Mesenteric fat pad (tissue), 1 donor: ENCODE results near the gene GRIP2. TPM values are rescaled to one million over a fixed set of nuclear protein-coding genes. Genes with fewer than 3 reads are reported as not detected.

Experiments used
- DNase-seq: peaks from one replicate; pipeline ENCODE4 v3.0.0-alpha.2; 2020; ENCODE audit warnings: low spot score
- long read RNA-seq: library from polyadenylated mRNA; unstranded; transcript quantifications from one replicate; pipeline ENCODE4 v2.0.0, GENCODE V29; 2020
- total RNA-seq: library from RNA; stranded (reverse); fragmentation: NEBNext Ultra II Directional; extraction: Animal tissue kit (Norgen Biotek cat#: 25700); gene quantifications from one replicate; pipeline ENCODE4 v1.2.1, GENCODE V29; 2021
- donor health status: DM: yes; HTN: yes; CAD: no.

Gene GRIP2
- 0.71 TPM for total RNA-seq
- long read RNA-seq, partial matches to known transcripts = 1 of 1 reads
- long read RNA-seq, other reads (novel, unspliced or antisense) = 0 of 1 reads

GRCh38 chr3:14539742-14540491 lies at the start of gene GRIP2:
Gene GRIP2, minus strand, starts transcription at chr3:14540342. Its CDS starts 34 bp downstream, at chr3:14540308.
- no peak for DNase-seq

GRCh38 chr3:14588425-14589112 lies 48.4 kb upstream of the GRIP2 start:
- no peak for DNase-seq

- DNase-seq = no peak
Observed at GRCh38 chr3:14587740-14588360, 47.7 kb upstream of the GRIP2 start.

GRCh38 chr3:14586611-14587010 lies 46.5 kb upstream of the GRIP2 start:
- no peak for DNase-seq

- no peak for DNase-seq
Observed at GRCh38 chr3:14583548-14584091, 43.5 kb upstream of the GRIP2 start.

GRCh38 chr3:14582045-14582410 lies 41.9 kb upstream of the GRIP2 start:
- DNase-seq = no peak

- DNase-seq = no peak
Observed at GRCh38 chr3:14581334-14582044, 41.3 kb upstream of the GRIP2 start.

- DNase-seq = no peak
Observed at GRCh38 chr3:14577897-14578296, 37.8 kb upstream of the GRIP2 start.

- DNase-seq = no peak
Observed at GRCh38 chr3:14576163-14576562, 36.0 kb upstream of the GRIP2 start.

GRCh38 chr3:14574183-14574582 lies 34.0 kb upstream of the GRIP2 start:
- no peak for DNase-seq

GRCh38 chr3:14573706-14574105 lies 33.6 kb upstream of the GRIP2 start:
- no peak for DNase-seq

GRCh38 chr3:14570864-14571263 lies 30.7 kb upstream of the GRIP2 start:
- DNase-seq = no peak

GRCh38 chr3:14570089-14570488 lies 29.9 kb upstream of the GRIP2 start:
- no peak for DNase-seq

GRCh38 chr3:14569474-14570000 lies 29.4 kb upstream of the GRIP2 start:
- no peak for DNase-seq

- no peak for DNase-seq
Observed at GRCh38 chr3:14568269-14568668, 28.1 kb upstream of the GRIP2 start.

GRCh38 chr3:14566812-14567211 lies 26.7 kb upstream of the GRIP2 start:
- no peak for DNase-seq

GRCh38 chr3:14565868-14566588 lies 25.9 kb upstream of the GRIP2 start:
- DNase-seq = no peak

- no peak for DNase-seq
Observed at GRCh38 chr3:14564741-14565140, 24.6 kb upstream of the GRIP2 start.

GRCh38 chr3:14563946-14564539 lies 23.9 kb upstream of the GRIP2 start:
- DNase-seq = no peak
